Thyroid gland (tissue), 4 donors: ENCODE measurements around the gene CD53. TPM values are rescaled to one million over a fixed set of nuclear protein-coding genes. Genes with fewer than 3 reads are reported as not detected.

ENCODE experiments used
- DNase-seq, 2 donors: peaks; one replicate each; pipeline ENCODE4 v3.0.0-alpha.2; 2019
- H3K27ac ChIP-seq, 3 donors: fragments of 200-600 bp; sonication (generic); 1 replicate in 2 of 3; 2 replicates in 1 of 3; pipeline ENCODE4 v1.5.1; 2016 to 2019; ENCODE audit warnings: mild to moderate bottlenecking in 1 of 3, moderate library complexity in 1 of 3
- H3K27me3 ChIP-seq: fragments of 200-600 bp; sonication (generic); one replicate; pipeline ENCODE4 v1.5.1; 2019
- H3K36me3 ChIP-seq, 2 donors: fragments of 200-600 bp; sonication (generic); one replicate each; pipeline ENCODE4 v1.5.1; 2016 to 2019
- H3K4me1 ChIP-seq, 2 donors: fragments of 200-600 bp; sonication (generic); one replicate each; pipeline ENCODE4 v1.5.1; 2017 to 2019
- H3K4me3 ChIP-seq, 3 donors: fragments of 200-600 bp; sonication (generic); replicated peaks in 1 of 3; 1 replicate in 2 of 3; 2 replicates in 1 of 3; pipeline ENCODE4 v1.5.1; 2016; ENCODE audit warnings: mild to moderate bottlenecking in 1 of 3
- H3K9me3 ChIP-seq: fragments of 200-600 bp; sonication (generic); one replicate; pipeline ENCODE4 v1.5.1; 2017
- POLR2A ChIP-seq, 2 donors: fragments of 450-650 bp; IDR thresholded peaks; one replicate each; pipeline ENCODE4 v1.6.1; 2017; ENCODE audit warnings: antibody characterized with exemption in 2 of 2, mild to moderate bottlenecking in 2 of 2, moderate library complexity in 1 of 2
- WGBS, 2 donors: methylation state at CpG; one replicate each; pipeline ENCODE4 v1.1.5; 2017; 5-methylcytosine and 5-hydroxymethylcytosine counted together
- intact Hi-C: fragments of 100-400 bp; cut with DNase I; formaldehyde crosslinking; loops from one replicate; pipeline ENCODE4 v1.15.1; 2023
- total RNA-seq, 4 donors: library from RNA; depleted of rRNA; stranded (reverse); fragments of >200 nt; gene quantifications; one replicate each; pipeline ENCODE4 v1.2.3, GENCODE V29; 2016
- TF ChIP-seq, protein P1 (sequence below), 6 experiments: fragments of 200-600 bp in 3 of 6; fragments of 450-650 bp in 3 of 6; sonication (generic) in 3 of 6; IDR thresholded peaks; one replicate each; pipeline ENCODE4 v1.5.1; 2016 to 2019; ENCODE audit warnings: antibody characterized with exemption in 6 of 6, mild to moderate bottlenecking in 2 of 6, inconsistent platforms in 1 of 6, moderate library complexity in 1 of 6

CD53 gene
- total RNA-seq, 4 donors from 2014 or later: 11.6 to 31.0 (median 13.9) TPM

GRCh38 chr1:110872366-110872744 lies 593 bp upstream of the CD53 start:
- Histone ChIP-seq H3K27ac (no peak overlapping the region), H3K36me3 (no peaks in the 10 kb centered on the region), H3K9me3 (no peaks in the 10 kb centered on the region), H3K4me1 (peaks cover 0 to 8% of the 10 kb centered on the region in 2 donors), H3K4me3 (no peak overlapping the region), H3K27me3 (no peaks in the 10 kb centered on the region)
- intact Hi-C loops: no loop called here
- WGBS, 2 donors: 68 to 93% methylated on average over 2 of the region's 2 CpGs
- DNase-seq: no peak
- TF ChIP-seq, protein P1, sequence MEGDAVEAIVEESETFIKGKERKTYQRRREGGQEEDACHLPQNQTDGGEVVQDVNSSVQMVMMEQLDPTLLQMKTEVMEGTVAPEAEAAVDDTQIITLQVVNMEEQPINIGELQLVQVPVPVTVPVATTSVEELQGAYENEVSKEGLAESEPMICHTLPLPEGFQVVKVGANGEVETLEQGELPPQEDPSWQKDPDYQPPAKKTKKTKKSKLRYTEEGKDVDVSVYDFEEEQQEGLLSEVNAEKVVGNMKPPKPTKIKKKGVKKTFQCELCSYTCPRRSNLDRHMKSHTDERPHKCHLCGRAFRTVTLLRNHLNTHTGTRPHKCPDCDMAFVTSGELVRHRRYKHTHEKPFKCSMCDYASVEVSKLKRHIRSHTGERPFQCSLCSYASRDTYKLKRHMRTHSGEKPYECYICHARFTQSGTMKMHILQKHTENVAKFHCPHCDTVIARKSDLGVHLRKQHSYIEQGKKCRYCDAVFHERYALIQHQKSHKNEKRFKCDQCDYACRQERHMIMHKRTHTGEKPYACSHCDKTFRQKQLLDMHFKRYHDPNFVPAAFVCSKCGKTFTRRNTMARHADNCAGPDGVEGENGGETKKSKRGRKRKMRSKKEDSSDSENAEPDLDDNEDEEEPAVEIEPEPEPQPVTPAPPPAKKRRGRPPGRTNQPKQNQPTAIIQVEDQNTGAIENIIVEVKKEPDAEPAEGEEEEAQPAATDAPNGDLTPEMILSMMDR (IDR thresholded peaks at IDR 0.05): no peak
- TF ChIP-seq POLR2A (IDR thresholded peaks at IDR 0.05): no peak

DNA sequence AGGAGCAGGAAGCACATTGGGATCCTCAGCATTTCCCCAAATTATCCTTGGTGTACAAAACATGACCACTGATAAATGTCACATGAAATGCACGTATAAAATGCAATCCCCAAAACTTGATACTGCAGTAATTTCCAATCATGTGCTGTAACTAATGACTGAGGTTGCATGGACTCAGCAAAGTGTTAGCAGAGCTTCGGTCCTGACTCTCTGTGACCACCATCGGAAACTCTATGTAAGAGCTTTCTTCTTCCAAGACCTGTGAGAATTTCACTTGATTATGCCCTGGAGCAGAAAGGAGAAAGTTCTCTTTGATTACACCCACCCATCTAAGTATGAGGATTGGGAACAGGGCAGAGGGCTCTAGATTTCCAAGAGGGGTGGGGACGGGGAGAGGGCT lies 908 bp downstream of the CD53 start:
- intact Hi-C loops: no loop called here
- TF ChIP-seq POLR2A (IDR thresholded peaks at IDR 0.05): no peak
- TF ChIP-seq, protein P1 (IDR thresholded peaks at IDR 0.05): no peak
- WGBS, 2 donors: 80 to 83% methylated on average over 4 of the region's 4 CpGs
- DNase-seq: no peak
- Histone ChIP-seq H3K27me3 (no peaks in the 10 kb centered on the region), H3K4me1 (peaks cover 0 to 8% of the 10 kb centered on the region in 2 donors), H3K9me3 (no peaks in the 10 kb centered on the region), H3K27ac (peak overlapping the region in 1 of 3 donors; percentile 22), H3K4me3 (no peak overlapping the region), H3K36me3 (no peaks in the 10 kb centered on the region)

- H3K36me3 ChIP-seq: no peaks in the 10 kb centered on the region
- no peaks in the 10 kb centered on the region for H3K9me3 ChIP-seq
- DNase-seq: no peak
- no peak overlapping the region for H3K4me3 ChIP-seq
- no peak for TF ChIP-seq POLR2A (IDR thresholded peaks at IDR 0.05)
- TF ChIP-seq, protein P1 (IDR thresholded peaks at IDR 0.05): no peak
- WGBS, 2 donors: 36 to 45% methylated on average over 3 of the region's 3 CpGs
- intact Hi-C loops: no loop called here
- no peaks in the 10 kb centered on the region for H3K27me3 ChIP-seq
- peaks cover 0 to 8% of the 10 kb centered on the region in 2 donors for H3K4me1 ChIP-seq
- peak overlapping the region in 1 of 3 donors; percentile 22 for H3K27ac ChIP-seq
Observed at GRCh38 chr1:110874324-110875215, 1.6 kb downstream of the CD53 start.

DNA sequence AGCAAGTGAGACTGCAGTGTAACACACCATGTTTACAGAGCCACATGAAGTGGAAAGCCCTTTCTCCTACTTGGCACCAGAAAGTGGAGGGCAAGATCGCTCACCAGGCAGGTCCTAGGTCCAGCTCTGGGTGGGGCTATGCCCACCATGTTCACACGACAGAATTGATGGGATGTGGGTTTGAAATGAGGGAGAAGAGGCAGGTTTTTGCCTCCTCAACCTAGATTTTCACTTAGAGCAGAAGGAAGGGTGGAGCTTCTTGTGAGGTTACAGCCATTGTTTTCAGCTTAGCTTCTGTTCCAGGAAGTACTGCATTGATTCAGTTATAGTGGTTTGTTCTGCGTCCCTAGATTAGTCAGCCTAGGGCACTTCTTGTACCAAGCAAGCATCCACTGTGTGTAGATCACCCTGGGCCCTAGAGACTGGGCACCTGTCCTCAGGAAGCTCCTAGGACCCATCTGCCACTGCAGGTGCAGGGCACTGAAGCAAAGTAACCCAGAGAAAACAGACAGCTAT lies 2.3 kb downstream of the CD53 start:
- 41 to 65% methylated on average over 3 of the region's 3 CpGs for WGBS, 2 donors
- Histone ChIP-seq H3K36me3 (no peaks in the 10 kb centered on the region), H3K27ac (no peak overlapping the region), H3K4me3 (no peak overlapping the region), H3K4me1 (peaks cover 0 to 8% of the 10 kb centered on the region in 2 donors), H3K27me3 (no peaks in the 10 kb centered on the region), H3K9me3 (no peaks in the 10 kb centered on the region)
- DNase-seq: peak in 1 of 2 donors; percentile 3
- intact Hi-C loops: no loop called here
- TF ChIP-seq POLR2A (IDR thresholded peaks at IDR 0.05): no peak
- TF ChIP-seq, protein P1 (IDR thresholded peaks at IDR 0.05): no peak

- Histone ChIP-seq H3K4me1 (peaks cover 0 to 8% of the 10 kb centered on the region in 2 donors), H3K27me3 (no peaks in the 10 kb centered on the region), H3K9me3 (no peaks in the 10 kb centered on the region), H3K27ac (no peak overlapping the region), H3K4me3 (no peak overlapping the region), H3K36me3 (no peaks in the 10 kb centered on the region)
- TF ChIP-seq, protein P1 (IDR thresholded peaks at IDR 0.05): no peak
- no peak for TF ChIP-seq POLR2A (IDR thresholded peaks at IDR 0.05)
- no peak for DNase-seq
- WGBS, 2 donors: 68 to 82% methylated on average over 1 of the region's 1 CpG
- intact Hi-C loops: no loop called here
Observed at GRCh38 chr1:110876748-110877341, 3.9 kb downstream of the CD53 start.
